HEK293T (cell line): ENCODE measurements around the gene MOCS2.

ENCODE experiments used
- CTCF ChIA-PET: fragments of 350-600 bp; formaldehyde crosslinking; extraction: SDS; loops from one replicate; lab custom pipeline; 2021; ENCODE audit warnings: antibody characterized with exemption, inconsistent platforms; lab: Yijun Ruan, JAX
- POLR2A ChIA-PET: fragments of 350-600 bp; formaldehyde crosslinking; extraction: SDS; loops from one replicate; lab custom pipeline; 2020; ENCODE audit warnings: antibody characterized with exemption, inconsistent platforms; lab: Yijun Ruan, JAX
- DNase-seq: peaks from one replicate; pipeline ENCODE4 v3.0.0; 2012; ENCODE audit warnings: mixed read lengths; ENCODE audit errors: extremely low spot score
- ARNT ChIP-seq: fragments of 450-650 bp; IDR thresholded peaks from 2 replicates; pipeline ENCODE4 v1.6.1; 2017; ENCODE audit warnings: mild to moderate bottlenecking
- BHLHE40 ChIP-seq: fragments of 450-650 bp; IDR thresholded peaks from 2 replicates; pipeline ENCODE4 v1.6.1; 2016; ENCODE audit warnings: mild to moderate bottlenecking, moderate library complexity, borderline replicate concordance
- CTBP1 ChIP-seq: fragments of 450-650 bp; IDR thresholded peaks from 2 replicates; pipeline ENCODE4 v1.6.1; 2016; ENCODE audit warnings: borderline replicate concordance
- ELF4 ChIP-seq: fragments of 450-650 bp; IDR thresholded peaks from 2 replicates; pipeline ENCODE4 v1.6.1; 2017; ENCODE audit warnings: antibody characterized with exemption
- FOXA1 ChIP-seq: fragments of 450-650 bp; IDR thresholded peaks from 2 replicates; pipeline ENCODE4 v1.6.1; 2016; ENCODE audit warnings: mild to moderate bottlenecking
- FOXK2 ChIP-seq: fragments of 450-650 bp; IDR thresholded peaks from 2 replicates; pipeline ENCODE4 v1.6.1; 2016; ENCODE audit warnings: mild to moderate bottlenecking
- FOXM1 ChIP-seq: fragments of 450-650 bp; IDR thresholded peaks from 2 replicates; pipeline ENCODE4 v1.6.1; 2017; ENCODE audit warnings: mild to moderate bottlenecking, borderline replicate concordance
- HDGF ChIP-seq: fragments of 450-650 bp; IDR thresholded peaks from 2 replicates; pipeline ENCODE4 v1.6.1; 2017; ENCODE audit warnings: antibody characterized with exemption, borderline replicate concordance
- L3MBTL2 ChIP-seq: fragments of 450-650 bp; conservative IDR thresholded peaks from 2 replicates; pipeline ENCODE4 v1.6.1; 2016; ENCODE audit warnings: mild to moderate bottlenecking
- LEF1 ChIP-seq: fragments of 450-650 bp; IDR thresholded peaks from 2 replicates; pipeline ENCODE4 v1.6.1; 2017; ENCODE audit warnings: mild to moderate bottlenecking, borderline replicate concordance
- NFRKB ChIP-seq: fragments of 450-650 bp; IDR thresholded peaks from 2 replicates; pipeline ENCODE4 v1.6.1; 2016; ENCODE audit warnings: mild to moderate bottlenecking, moderate library complexity
- SP1 ChIP-seq: fragments of 450-650 bp; IDR thresholded peaks from 2 replicates; pipeline ENCODE4 v1.6.1; 2017
- SUZ12 ChIP-seq: fragments of 450-650 bp; IDR thresholded peaks from 2 replicates; pipeline ENCODE4 v1.6.1; 2016; ENCODE audit warnings: mild to moderate bottlenecking
- TARDBP ChIP-seq: fragments of 450-650 bp; IDR thresholded peaks from 2 replicates; pipeline ENCODE4 v1.6.1; 2016
- ZNF384 ChIP-seq: fragments of 450-650 bp; IDR thresholded peaks from 2 replicates; pipeline ENCODE4 v1.6.1; 2016
- TF ChIP-seq, protein P1 (sequence below): fragments of 450-650 bp; IDR thresholded peaks from 2 replicates; pipeline ENCODE4 v1.6.1; 2016

MOCS2 gene

DNA sequence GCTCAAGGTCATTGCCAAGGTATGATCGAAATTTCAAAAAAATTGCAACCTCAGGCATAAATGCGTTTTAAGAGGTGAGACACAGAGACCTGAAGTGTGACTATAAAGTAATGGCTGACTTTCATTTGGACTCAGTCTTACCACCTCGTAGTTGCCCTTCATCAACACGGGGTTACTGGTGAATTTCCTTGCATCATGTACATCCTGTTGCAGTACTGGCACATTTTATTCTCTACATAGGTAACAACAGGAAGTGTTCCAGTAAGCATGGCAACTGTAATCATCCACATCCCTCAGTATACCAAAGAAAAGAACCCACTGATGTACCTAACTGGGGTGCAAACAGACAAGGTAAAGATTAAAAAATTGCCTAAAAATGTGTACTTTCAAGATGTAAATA lies 29.3 kb downstream of the MOCS2 start:
- no peak for TF ChIP-seq SP1
- TF ChIP-seq, protein P1, sequence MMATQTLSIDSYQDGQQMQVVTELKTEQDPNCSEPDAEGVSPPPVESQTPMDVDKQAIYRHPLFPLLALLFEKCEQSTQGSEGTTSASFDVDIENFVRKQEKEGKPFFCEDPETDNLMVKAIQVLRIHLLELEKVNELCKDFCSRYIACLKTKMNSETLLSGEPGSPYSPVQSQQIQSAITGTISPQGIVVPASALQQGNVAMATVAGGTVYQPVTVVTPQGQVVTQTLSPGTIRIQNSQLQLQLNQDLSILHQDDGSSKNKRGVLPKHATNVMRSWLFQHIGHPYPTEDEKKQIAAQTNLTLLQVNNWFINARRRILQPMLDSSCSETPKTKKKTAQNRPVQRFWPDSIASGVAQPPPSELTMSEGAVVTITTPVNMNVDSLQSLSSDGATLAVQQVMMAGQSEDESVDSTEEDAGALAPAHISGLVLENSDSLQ = no peak
- no peak for TF ChIP-seq LEF1
- TF ChIP-seq L3MBTL2 = no peak
- TF ChIP-seq ZNF384 = no peak
- no peak for TF ChIP-seq HDGF
- TF ChIP-seq ARNT = no peak
- TF ChIP-seq NFRKB = no peak
- no peak for TF ChIP-seq FOXM1
- no peak for TF ChIP-seq SUZ12
- no peak for TF ChIP-seq BHLHE40
- no peak for TF ChIP-seq TARDBP
- TF ChIP-seq CTBP1 = no peak
- no peak for TF ChIP-seq FOXK2
- TF ChIP-seq ELF4 = no peak
- no peak for TF ChIP-seq FOXA1
- CTCF ChIA-PET = no interaction called here
- POLR2A ChIA-PET = no interaction called here
- DNase-seq = no peak

DNA sequence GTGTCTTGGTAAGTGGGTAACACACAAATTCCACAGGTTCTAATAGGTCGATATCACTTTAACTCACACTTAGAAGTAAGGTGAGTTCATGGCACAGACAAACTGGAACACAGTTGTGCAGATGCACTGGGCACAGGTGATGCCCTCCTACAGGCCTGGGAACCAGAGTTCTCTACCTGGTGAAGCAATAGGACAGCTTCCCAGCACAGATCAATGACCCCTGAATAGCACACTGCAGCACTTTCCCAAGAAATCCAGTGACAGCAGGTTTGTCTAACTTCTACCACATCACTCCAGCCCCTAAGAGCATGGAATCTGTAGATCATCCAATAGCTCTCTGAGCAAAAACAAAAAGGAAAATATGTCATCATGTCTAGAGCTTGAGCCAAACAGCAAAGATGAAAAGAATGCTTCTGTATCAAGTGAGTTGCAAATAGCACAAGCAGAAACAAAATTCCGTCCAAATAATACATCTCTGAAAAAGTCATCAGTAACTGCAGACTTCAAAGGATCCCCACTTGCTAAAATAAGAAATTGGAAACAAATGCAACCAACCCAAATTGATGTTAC lies 33.5 kb downstream of the MOCS2 start:
- no peak for DNase-seq
- ChIA-PET POLR2A (no interaction called here), CTCF (no interaction called here)
- TF ChIP-seq SUZ12 (no peak), ELF4 (no peak), FOXK2 (no peak)

DNA sequence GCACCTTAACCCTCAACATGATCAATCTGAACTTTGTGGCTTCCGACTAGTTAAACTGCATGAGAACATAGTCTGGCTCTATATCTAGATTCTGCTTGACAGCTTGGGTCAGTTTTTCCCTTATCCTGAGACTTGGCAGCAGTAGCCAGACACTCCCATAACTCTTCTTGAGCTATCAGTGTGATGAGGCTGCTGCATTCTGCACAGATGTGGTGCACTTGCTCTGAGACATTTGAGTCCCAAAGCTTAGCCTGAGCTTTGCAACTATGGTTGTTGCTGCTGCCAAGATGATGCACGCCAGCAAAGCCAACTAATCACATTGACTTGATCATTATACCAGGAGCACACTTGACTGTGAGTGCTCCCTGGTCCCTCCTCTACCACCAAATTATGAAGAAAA lies 36.2 kb downstream of the MOCS2 start:
- ChIA-PET POLR2A (no interaction called here), CTCF (no interaction called here)
- DNase-seq = no peak
- TF ChIP-seq L3MBTL2 (no peak), FOXM1 (no peak), HDGF (no peak)

DNA sequence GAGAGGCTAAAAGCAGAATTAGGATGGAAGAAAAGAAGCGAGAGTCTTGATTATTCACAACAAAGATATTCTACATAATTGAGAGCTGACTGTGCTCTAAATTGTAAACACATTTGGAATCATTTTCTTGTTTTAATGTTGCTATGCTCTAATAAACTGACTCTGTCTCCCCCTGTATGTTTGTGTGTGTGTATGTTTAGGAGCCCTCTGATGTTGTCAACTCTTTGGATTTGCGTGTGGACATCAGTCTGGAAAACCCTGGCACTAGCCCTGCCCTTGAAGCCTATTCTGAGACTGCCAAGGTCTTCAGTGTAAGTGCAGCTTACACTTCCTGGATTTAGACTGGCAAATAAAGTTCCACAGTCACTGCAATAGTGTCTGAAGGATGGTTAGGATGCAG lies 37.8 kb downstream of the MOCS2 start:
- CTCF ChIA-PET = no interaction called here
- DNase-seq = no peak
- TF ChIP-seq LEF1 (no peak), FOXA1 (no peak), FOXM1 (no peak)
- POLR2A ChIA-PET = no interaction called here

DNA sequence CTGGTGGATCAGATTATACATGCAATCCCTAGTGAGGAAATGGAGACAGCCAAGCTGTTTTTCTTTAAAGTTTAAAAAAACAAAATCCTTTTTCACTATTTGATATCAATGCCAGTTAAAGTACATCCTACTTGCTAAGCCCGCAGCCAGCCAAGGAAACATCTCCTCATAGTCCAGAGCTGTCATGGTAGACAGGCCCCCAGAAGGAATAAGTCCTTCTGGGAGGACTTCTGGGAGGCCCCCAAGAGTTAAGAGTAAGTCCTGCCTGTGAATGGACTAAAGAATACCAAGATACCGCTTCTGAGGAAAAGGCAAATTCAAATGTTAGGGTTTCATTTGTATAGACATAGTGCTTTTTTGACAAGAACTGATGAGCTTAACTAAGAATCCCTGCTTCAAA lies 38.3 kb downstream of the MOCS2 start:
- DNase-seq = no peak
- TF ChIP-seq FOXK2 (no peak), NFRKB (no peak), CTBP1 (no peak), SP1 (no peak), TARDBP (no peak), LEF1 (no peak), HDGF (no peak), ARNT (no peak), FOXM1 (no peak), FOXA1 (no peak), ELF4 (no peak)
- TF ChIP-seq, protein P1 = no peak
- ChIA-PET POLR2A (no interaction called here), CTCF (no interaction called here)

DNA sequence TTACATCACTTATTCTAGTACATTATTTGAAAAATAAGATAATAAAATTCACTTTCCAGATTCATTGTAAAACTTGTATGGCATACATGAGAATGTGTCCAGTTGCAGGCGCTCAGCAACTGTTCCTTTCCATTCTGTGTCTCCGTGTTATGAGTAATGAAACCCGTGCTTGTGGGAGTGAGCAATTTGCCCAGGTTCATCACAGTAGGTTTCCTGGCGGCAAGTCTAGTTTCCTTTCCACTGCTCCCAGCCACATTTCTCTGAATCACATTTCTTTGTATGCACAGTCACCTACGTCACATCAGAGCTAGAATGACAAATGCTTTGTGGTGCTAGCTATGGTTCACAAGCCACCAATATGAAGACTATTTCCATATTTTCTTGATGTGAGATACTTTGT lies 39.9 kb downstream of the MOCS2 start:
- DNase-seq = no peak
- ChIA-PET CTCF (no interaction called here), POLR2A (no interaction called here)
- TF ChIP-seq NFRKB (no peak), SP1 (no peak), ARNT (no peak), FOXM1 (no peak), SUZ12 (no peak), L3MBTL2 (no peak), FOXA1 (no peak), FOXK2 (no peak), BHLHE40 (no peak), LEF1 (no peak), ZNF384 (no peak), TARDBP (no peak), HDGF (no peak), ELF4 (no peak), CTBP1 (no peak)
- TF ChIP-seq, protein P1 = no peak

DNA sequence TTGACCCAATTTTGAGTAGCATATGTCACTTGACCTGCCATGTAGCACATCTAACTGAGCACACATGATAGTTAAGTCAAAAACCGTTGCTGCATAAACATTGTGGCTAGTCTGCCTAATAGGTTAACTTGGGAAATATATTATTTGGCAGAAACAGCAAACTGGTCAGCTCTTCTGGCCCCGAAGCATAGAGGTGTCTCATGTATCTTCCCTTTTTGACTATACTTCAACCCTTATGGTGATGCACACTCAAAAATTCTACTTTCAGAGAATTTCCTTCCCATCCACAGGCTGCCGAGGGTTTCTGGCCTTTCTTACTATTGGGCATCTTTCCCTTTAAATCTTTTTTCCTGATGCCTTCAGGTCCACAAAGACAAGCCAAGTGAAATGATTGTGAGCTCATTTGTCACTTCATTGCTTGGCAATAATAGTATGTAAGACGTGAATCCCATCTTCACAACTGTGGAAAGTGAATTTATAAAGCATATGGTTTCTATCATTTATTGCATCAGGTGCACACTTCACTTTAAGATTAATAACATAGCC lies 41.2 kb downstream of the MOCS2 start:
- ChIA-PET POLR2A (no interaction called here), CTCF (no interaction called here)
- TF ChIP-seq TARDBP = no peak
- TF ChIP-seq, protein P1 = no peak
- no peak for TF ChIP-seq ELF4
- TF ChIP-seq SUZ12 = no peak
- no peak for TF ChIP-seq BHLHE40
- no peak for TF ChIP-seq ARNT
- no peak for TF ChIP-seq FOXA1
- TF ChIP-seq ZNF384 = no peak
- no peak for TF ChIP-seq CTBP1
- TF ChIP-seq NFRKB = no peak
- TF ChIP-seq L3MBTL2 = no peak
- no peak for TF ChIP-seq LEF1
- no peak for TF ChIP-seq HDGF
- TF ChIP-seq SP1 = no peak
- no peak for TF ChIP-seq FOXM1
- TF ChIP-seq FOXK2 = no peak
- no peak for DNase-seq
